HEK293T (cell line): ENCODE data around the gene MYRF.

Source experiments
- ARNT ChIP-seq: fragments of 450-650 bp; IDR thresholded peaks from 2 replicates; pipeline ENCODE4 v1.6.1; 2017; ENCODE audit warnings: mild to moderate bottlenecking
- FOXA1 ChIP-seq: fragments of 450-650 bp; IDR thresholded peaks from 2 replicates; pipeline ENCODE4 v1.6.1; 2016; ENCODE audit warnings: mild to moderate bottlenecking
- FOXK2 ChIP-seq: fragments of 450-650 bp; IDR thresholded peaks from 2 replicates; pipeline ENCODE4 v1.6.1; 2016; ENCODE audit warnings: mild to moderate bottlenecking
- L3MBTL2 ChIP-seq: fragments of 450-650 bp; conservative IDR thresholded peaks from 2 replicates; pipeline ENCODE4 v1.6.1; 2016; ENCODE audit warnings: mild to moderate bottlenecking
- SP1 ChIP-seq: fragments of 450-650 bp; IDR thresholded peaks from 2 replicates; pipeline ENCODE4 v1.6.1; 2017

DNA sequence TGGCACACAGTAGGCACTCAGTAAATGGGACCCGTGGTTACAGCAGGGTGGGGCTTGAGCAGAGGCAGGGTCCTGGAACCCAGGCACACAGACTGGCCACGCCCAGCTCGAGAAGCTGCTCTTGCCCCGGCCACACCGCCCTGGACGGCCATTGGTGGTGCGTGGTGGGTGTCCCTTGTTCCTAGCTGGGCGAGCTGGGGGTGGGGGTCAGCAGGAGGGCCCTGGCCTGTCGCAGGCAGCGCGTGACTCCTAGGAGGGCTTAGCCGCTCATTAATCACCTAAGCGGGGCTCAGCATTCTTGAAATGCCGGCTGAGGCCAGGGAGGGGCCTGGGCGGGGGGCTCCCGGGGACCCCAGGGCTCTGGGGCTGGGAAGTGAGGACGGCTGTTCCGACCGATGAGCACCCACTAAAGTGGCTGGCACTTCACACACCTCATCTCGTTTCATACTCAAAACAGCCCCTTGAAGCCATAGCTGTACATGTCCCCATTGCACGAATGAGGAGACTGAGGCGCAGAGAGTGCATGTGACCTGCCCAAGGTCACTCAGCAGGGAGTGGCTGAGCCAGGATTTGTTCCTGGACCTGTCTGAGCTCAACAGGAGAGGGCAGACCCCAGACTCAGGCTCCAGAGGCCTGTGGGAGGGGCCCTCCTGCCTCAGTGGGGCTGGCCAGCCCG is 11.6 kb downstream of the MYRF start:
- TF ChIP-seq ARNT (no peak), SP1 (no peak), FOXK2 (no peak), L3MBTL2 (no peak), FOXA1 (no peak)
